NCI-H446 (cell line): ENCODE results near the gene HOXB3.

ENCODE experiments used
- DNase-seq, 2 experiments: peaks; one replicate each; lab custom pipeline; 2025; lab: John Stamatoyannopoulos, UW

The HOXB3 gene

GRCh38 chr17:48589831-48590606, at the start of gene HOXB3:
TSS of gene HOXB3 (minus strand) at chr17:48590241. CDS start at chr17:48552474, 37,767 bp downstream.
- no peak for DNase-seq

- no peak for DNase-seq
Observed at GRCh38 chr17:48639136-48639535, 49.1 kb upstream of the HOXB3 start.

- DNase-seq: no peak
Observed at GRCh38 chr17:48637323-48638260, 47.6 kb upstream of the HOXB3 start.

GRCh38 chr17:48636177-48637018, 46.4 kb upstream of the HOXB3 start:
- DNase-seq: peak; percentile 23 to 62

- no peak for DNase-seq
Observed at GRCh38 chr17:48634493-48635208, 44.6 kb upstream of the HOXB3 start.

- no peak for DNase-seq
Observed at GRCh38 chr17:48633266-48633677, 43.2 kb upstream of the HOXB3 start.

- DNase-seq: no peak
Observed at GRCh38 chr17:48632579-48633265, 42.7 kb upstream of the HOXB3 start.

GRCh38 chr17:48631693-48632578, 41.9 kb upstream of the HOXB3 start:
- DNase-seq: no peak

GRCh38 chr17:48630925-48631692, 41.1 kb upstream of the HOXB3 start:
- no peak for DNase-seq

- DNase-seq: no peak
Observed at GRCh38 chr17:48630009-48630924, 40.2 kb upstream of the HOXB3 start.

- DNase-seq: no peak
Observed at GRCh38 chr17:48629411-48629759, 39.3 kb upstream of the HOXB3 start.

- DNase-seq: no peak
Observed at GRCh38 chr17:48628649-48629410, 38.8 kb upstream of the HOXB3 start.

GRCh38 chr17:48627623-48628521, 37.8 kb upstream of the HOXB3 start:
- DNase-seq: no peak

- no peak for DNase-seq
Observed at GRCh38 chr17:48627118-48627597, 37.1 kb upstream of the HOXB3 start.

GRCh38 chr17:48626245-48627117, 36.4 kb upstream of the HOXB3 start, which contains the start of gene HOXB9:
TSS of gene HOXB9 (minus strand) at chr17:48626358. CDS start at chr17:48626269, 89 bp downstream.
- DNase-seq: no peak
